NCI-H460 (cell line): ENCODE results near the gene SLC6A13. TPM values are rescaled to one million over a fixed set of nuclear protein-coding genes. Genes with fewer than 3 reads are reported as not detected.
"Not testable (repeated sequence)": the region's sequence is repeated elsewhere in the genome, so short reads cannot be mapped to it uniquely, and the experiment has no call there.

Source experiments
- DNase-seq: peaks from one replicate; pipeline ENCODE4 v3.0.0-alpha.2; 2016; ENCODE audit warnings: low read depth; ENCODE audit errors: extremely low read depth
- total RNA-seq: library from RNA; depleted of rRNA; stranded (reverse); fragments of >200 nt; shearing (Covaris generic); gene quantifications from 2 replicates; pipeline ENCODE4 v1.2.3, GENCODE V29; 2014

The SLC6A13 gene
- total RNA-seq, 1 experiment from 2014 or later = 0.17 TPM

DNA sequence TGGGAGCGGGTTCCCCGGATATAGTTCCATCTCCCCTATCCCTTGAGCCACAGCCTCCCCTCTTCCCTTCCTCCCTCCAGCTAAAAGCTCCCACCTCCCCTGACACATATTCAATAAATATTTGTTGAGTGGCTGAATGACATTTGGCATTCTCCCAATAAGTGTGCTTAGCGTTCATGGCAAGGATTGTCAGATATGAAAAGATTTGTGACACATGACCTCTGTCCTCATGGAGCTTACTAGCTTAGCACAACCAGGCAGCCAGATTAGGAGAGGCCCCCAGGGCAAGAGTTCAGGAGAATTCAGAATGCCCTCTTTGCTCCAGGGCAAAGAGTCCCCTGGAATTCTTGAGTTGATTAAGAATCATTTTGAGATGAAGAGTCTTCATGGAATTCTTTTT lies 26.2 kb downstream of the SLC6A13 start:
- DNase-seq = no peak

DNA sequence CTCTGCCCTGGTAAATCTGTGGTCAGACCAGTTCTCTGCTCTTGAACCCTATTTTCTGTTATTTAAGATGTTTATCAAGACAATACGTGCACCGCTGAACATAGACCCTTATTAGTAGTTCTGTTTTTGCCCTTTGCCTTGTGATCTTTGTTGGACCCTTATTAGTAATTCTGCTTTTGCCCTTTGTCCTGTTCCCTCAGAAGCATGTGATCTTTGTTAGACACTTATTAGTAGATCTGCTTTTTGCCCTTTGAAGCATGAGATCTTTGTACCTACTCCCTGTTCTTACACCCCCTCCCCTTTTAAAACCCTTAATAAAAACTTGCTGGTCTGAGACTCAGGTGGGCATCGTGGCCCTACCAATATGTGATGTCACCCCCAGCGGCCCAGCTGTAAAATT lies 26.7 kb downstream of the SLC6A13 start:
- DNase-seq = not testable (repeated sequence)

DNA sequence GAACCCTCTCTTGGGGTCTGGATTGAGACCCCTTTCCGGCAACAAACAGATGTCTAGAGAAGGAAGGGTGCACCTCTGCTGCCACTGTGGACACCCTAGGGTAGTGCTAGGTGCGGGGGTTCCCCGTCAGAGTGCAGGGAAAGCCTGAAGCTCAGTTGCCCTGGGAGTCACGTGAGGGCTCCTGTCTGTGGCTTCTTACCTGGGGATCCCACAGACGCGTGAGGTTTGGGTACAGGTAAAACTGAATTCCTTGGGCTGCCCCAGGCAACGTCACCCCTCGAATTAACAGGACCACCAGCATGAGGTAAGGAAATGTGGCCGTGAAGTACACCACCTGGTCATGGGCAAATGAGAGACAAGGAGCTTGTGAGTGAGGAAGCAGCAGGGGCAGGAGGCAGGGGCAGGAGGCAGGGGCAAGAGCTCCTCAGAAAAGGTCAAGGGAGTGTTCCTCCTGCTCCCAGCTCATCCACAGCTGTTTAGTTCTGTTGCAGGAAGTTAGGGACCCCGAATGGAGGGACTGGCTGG lies 27.7 kb downstream of the SLC6A13 start:
- no peak for DNase-seq

DNA sequence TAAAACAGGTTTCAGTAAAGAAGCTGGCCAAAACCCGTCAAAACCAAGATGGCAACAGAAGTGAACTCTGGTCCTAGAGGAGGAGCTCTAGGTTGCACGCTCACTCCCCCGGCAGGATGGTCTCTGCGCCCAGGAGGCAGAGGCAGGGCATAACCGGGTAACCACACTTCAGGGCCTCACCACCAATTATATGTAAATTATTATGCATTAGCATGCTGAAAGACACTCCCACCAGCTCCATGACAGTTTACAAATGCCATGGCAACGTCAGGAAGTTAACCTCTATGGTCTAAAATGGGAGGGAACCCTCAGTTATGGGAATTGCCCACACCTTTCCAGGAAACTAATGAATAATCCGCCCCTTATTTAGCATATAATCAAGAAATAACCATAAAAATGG lies 28.6 kb downstream of the SLC6A13 start:
- DNase-seq = no peak

DNA sequence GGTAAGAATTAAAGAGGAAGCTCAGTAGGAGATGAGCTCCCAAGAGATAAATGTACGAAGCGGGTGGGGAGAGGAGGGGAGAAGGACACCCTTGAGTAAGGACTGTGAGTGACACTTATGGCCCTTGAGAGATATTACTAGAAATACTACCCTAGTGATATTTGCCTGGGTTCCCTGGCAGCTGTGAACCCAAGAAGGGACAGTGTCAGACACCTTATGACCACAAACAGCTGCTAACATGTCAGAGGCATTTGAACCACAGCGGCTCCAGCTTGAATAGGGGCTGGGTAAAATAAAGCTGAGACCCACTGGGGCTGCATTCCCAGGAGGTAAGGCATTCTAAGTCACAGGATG lies 29.0 kb downstream of the SLC6A13 start:
- DNase-seq = no peak

DNA sequence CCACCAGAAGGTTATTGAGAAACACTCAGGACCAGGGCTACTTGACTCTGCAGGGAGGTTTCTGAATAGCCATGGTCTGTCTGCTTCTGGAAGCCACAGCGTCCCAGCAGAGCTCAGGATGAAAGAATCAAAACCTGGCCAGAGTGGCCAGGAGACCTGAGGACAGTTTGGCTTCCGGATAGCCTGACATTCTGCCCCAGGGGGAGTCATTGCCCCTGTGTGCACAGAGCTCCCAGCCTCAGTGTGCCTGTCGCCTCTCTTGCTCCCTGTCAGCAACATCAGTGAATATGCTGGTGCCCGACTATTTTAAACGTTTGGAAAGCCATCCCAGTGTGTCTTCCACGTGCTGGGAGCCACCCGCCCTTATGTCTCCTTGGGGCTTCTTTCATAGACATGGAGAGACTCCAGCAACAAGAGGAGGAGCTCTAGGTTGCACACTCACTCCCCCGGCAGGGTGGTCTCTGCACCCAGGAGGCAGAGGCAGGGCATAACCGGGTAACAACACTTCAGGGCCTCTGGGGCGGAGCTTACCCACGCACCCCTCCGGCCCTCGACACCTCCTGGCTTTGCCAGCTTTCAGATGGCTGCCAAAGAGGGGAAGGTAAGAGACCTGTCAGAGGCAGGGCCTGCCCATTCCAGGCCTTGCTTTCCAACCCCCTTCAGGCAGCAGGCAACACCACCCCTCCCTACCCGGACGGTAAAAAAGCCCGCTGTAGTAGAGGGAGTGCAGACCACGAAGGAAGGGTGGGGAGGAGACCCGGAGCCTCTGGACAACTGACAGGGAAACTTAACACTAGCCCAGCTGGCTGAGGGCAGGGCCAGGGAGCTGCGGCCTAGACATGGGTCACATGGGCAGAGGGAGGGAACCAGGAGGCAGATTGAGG lies 29.7 kb downstream of the SLC6A13 start:
- no peak for DNase-seq

DNA sequence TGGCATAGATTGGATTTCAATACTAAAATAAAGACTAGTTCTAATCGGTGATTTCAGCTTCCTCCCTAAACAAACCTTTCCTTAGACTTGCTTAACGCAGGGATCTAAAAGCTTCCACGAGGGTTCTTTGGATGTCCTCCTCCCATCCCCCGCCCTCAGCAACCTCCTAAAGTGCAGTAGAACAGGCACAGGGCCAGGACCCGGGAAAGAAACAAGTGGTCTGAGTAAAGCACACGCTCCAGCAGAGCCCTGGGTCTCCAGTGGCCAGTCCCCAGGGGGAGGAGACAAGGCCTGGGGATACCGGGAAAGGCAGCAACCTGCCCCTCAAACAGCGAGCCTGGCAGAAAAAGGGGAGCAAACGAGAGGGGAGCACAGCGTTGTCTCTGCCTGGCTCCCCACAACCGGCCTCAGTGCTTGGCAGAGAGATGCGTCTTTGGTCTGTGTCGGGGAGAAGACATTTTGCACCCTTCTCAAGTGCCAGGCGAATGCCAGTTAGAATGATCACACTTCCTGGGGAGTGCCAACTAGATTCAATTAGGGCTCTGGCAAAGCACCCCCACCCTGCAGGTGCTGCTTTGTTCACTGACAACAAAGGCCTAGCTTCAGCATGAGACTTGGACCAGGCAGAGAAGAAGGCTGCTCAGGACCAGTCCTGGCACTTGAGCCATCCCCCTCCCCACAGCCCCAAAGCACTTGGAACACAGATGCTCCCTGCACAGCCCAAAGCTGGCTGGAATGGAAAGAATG lies 31.5 kb downstream of the SLC6A13 start:
- no peak for DNase-seq

DNA sequence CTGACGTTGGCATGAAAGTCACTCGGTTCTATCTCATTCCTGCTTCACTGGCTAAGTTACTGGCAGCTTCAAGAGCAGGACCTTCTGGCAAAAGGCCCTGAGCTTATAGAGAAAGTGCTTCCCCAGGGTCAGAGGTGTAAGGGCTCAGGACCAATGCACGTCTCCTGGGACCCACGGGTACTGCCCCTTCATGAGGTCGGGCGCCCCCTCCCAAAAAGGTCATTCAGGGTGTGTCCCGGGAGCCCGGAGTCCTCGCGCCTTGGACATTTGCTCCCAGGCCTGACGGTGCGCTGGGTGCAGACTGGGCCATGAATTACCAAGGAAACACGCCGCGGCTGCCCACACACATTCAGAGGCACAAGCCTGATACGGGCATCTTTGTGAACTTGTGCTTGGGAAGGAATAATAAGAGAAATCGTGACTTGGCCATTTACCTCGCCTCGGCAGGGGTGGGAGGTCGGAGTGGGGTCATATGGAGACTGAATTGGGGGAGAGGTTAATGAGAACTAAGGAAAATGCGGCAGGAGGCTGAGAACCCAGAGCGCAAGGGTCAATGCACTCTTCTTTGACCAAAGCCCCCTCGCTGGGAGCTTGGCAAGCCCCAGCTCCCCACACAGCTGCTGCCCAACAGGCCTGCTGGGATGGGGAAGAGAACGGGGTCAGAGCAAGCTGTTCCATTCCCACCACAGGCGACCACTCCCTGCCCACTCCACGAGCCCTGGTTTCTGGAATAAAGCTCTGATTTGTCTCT lies 33.0 kb downstream of the SLC6A13 start:
- DNase-seq = no peak

DNA sequence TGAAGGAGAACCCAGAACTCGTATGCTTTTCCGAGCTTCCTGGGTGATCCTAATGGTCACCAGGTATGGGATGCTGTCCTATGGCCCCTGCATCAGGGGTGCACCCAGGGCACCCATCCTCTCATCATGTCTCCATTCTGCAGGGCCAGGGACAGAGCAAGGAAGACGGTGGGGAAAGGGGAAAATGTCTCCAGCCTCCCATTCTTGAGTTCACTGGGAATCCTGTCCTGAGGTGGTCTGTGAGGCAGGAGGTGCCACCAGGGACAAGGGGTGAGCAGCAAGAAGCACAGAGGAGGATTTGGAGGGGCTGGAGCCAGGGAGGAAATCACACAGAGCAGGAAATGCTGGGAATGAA lies 33.8 kb downstream of the SLC6A13 start:
- no peak for DNase-seq

DNA sequence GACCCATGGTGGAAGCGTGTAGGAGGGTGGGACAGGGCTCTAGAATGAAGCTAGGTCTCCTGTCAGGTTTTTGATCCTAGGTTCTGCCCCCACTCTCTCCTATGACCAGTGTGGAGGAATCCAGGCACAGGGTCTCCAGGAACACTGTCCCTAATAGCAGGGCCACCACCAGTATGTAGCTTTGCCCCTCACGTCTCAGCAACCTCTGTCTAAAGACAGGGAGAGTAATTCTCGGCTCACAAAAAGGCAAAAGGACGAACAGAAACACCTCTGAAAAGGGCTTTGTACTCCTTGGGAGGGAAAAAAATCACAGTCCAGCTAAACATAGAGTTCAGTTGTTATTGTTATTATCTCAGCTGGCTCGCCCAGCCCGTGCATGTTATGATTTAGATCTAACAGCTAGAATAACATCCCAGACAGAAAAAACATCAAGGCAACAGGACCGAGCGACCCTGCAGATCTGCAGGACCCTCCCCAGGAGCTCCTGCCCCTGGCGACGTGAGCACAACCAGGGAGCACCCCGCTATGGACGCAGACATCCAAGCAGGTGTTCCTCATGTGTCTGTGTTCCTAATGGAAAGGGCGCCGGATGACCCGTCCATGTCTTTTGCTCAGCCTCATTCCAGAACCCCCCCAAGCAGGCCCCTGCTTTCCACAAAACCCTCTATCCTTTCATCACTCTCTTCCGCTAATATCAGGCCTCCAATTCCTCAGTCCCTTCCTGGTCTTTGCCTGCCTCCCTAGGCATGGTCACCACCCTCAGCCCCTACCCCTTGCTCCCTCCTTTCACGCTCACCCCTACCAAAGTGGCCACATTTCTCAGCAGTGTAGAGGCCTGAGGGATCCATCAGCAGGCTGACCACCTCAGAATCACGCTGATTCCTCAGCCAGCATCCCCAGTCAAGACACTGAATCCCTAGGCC lies 34.5 kb downstream of the SLC6A13 start:
- no peak for DNase-seq

DNA sequence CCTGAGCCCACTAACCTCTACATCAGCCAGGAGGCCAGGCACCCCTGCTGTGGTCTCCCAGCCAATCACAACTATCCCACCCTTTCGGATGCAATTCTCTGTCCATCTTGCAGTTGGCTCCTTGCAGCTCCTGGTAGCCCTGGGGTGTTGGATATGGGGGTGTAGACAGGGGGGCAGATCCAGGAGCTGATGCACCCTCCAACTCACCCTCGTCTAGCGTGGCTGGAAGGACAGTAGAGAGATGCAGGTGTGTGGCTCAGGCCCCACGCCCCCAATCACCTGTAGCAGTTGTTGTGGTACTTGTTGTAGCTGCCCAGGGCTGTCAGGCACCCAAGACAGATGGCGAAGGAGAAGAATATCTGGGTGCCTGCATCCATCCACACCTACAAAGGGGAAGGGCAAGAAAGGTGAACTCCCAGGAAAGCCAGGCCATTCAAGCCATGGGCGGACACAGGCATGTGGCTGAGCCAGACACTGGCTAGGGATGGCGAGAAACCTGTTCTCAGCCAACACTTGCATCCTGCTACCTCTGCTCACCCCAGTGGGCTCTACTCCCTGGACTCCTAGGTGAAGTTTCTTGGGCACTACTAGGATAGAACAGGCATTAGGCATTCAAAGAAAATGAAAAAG lies 35.2 kb downstream of the SLC6A13 start:
- DNase-seq = no peak

DNA sequence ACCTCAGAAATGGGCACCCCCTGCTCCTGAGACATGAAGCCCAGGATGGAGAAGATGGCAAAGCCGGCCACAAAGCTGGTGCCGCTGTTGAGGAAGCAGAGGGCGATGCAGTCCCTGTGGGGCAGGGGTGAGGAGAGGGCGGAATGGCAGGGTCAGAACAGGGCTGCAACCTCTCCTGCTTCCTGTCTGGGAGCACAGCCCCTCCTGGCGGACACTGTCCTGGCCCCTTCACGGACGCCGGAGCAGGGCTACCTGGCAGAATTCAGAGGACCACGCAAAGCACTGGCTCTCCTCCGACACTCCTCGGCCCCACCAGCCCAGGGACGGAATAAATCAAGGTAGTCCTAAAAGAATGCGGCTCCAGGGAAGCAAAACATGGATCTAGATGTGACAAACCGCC lies 36.2 kb downstream of the SLC6A13 start:
- DNase-seq = no peak

DNA sequence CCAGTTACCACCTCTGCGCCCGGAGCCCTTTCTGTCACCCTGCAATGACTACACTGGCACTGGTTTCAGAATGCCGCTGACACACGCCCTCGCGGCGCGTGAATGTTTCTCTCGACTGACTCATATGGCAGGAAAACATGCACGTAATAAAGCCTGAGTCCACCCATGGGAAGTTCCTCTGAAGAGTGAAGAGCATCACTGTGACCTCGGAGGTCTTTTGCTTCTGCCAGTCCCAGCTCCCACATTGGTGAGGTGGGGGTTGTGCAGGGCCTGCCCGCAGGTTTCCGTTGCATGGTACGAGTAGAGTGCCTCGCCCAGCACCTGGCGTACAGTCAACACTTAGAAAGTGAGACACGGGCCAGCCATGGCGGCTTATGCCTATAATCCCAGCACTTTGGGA lies 37.6 kb downstream of the SLC6A13 start:
- DNase-seq = no peak

DNA sequence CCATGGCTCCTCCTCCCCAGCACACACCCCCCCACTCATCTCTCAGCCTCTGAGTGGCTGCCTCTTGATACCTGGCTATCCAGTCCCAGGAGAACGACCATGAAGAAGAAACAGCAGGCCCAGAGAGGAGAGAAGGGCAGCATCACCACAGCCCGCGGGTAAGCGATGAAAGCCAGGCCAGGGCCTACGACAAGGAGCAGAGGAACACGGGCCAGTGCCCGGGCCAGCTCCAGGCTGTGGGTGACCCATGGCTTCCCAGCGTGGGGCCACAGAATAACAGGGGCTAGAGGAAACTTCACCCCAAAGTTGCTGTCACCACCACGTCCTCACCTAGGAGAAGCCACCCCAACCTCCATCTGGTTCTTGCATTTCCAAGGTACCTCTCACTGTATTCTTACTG lies 38.3 kb downstream of the SLC6A13 start:
- DNase-seq = no peak

DNA sequence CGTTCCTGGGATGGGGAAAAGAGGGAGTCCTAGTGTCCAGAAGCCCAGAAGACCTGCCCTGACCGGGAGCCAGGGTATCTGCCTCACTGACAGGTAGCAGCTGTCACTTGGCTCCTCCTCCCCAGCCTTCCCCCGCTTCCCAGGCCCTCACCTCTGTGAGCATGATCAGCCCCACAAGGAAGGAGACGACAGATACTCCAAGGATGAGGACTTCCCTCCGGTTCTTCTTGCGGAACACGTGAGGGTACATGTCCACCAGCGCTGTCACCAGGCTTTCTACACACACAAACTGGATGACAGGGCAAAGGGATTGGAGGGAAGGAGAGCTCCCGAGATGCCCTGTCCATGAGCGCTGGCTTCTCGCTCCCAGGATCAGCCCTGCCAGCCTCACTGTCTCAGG lies 38.8 kb downstream of the SLC6A13 start:
- DNase-seq = no peak

DNA sequence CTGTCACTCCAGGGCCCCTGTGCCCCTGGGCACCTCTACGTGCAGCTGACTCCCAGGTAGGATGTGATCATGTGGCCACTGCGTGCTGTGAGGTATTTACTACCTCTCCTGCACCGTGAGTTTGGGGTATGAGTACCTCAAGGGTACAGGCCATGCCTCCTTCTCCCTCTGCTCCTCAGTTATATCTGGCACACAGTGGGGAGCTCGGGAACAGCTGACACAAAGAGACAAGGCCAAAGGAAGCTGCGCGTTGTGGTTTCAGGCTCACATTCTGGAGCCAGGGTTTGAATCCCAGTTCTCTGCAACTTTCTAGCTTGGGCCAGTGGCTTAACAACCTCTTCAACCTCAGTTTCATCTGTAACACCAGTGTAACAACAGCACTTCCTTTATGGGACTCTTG lies 40.9 kb downstream of the SLC6A13 start:
- no peak for DNase-seq

DNA sequence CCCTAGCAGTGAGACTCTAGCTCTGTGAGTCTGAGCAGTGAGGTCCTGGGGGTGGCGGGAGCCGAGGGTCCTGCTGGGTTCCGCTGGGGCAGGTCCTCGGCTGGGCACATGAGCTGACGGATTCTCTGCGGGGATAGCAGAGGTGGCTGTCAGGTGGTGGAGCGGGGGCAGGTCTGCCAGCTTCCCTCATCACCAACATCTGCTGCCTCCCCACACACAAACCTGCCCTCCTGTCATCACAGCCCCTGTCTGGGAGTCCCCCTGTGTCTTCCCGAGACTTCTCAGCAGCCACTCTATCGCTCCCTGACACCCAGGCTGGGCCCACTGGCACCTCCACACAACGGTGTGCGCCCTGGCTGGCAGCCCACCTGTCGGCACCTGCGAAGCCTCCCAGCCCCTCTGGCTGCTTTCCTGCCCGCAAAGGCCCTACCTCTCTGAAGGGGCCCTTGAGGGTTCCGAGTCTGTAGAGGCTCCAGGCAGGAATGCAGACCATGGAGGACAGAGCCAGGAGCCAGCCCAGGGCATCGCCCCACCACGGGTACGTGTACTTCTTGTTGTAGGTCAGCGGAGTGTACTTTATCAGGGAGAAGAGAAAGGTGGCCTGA lies 41.6 kb downstream of the SLC6A13 start:
- no peak for DNase-seq

DNA sequence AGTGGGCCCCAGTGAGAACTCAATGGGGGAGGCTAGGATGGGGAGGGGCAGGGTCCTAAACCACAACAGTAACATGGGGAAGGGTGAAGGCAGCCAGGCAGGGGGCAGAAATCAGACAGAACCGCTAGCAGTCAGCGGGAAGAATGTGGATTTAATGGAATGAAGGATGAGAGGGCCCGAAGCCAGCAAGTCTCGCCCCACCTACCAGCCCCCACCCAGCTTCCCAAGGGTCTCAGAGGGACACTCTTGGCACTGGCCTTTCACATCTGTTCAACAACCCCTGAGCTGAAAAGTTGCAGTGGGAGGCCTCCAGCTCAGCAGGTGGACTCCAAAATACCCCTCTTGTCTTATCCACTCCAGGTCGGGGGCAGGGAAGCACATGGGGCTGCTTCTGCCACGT lies 42.1 kb downstream of the SLC6A13 start:
- DNase-seq = no peak

DNA sequence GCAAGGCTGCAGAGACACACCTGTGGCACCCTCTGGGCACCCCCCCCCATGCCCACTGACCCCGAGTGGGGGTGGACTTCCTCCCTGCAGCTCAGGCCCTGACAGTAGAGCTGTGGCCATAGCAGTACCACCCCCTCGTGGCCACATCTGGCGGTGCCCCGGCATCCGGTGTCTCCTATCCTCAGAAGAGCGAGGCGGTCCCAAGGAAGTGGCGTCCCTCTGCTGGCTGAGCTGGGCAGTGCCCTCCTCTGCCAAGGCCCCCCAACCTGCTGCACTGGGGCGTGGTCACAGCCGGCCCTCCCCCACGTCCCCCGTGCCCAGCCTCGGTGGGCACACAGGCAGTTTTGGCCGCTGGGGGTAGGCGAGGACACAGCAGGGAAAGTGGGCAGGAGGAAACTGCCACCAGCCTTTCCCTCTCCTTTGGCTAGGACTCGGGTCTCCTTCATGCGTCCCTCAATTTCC lies 42.7 kb downstream of the SLC6A13 start:
- peak; percentile 51 for DNase-seq
